Peyer's patch (tissue), 4 donors: ENCODE measurements around the gene PEA15.

Source experiments
- POLR2A ChIP-seq, 2 donors: fragments of 450-650 bp; IDR thresholded peaks; one replicate each; pipeline ENCODE4 v1.5.1; 2017; ENCODE audit warnings: antibody characterized with exemption in 2 of 2, mild to moderate bottlenecking in 2 of 2, moderate library complexity in 2 of 2
- TF ChIP-seq, protein P1 (sequence below), 6 experiments: fragments of 450-650 bp in 4 of 6; fragments of 200-600 bp in 2 of 6; sonication (generic) in 1 of 6; IDR thresholded peaks; one replicate each; pipeline ENCODE4 v1.5.1; 2017 to 2019; ENCODE audit warnings: antibody characterized with exemption in 6 of 6, mild to moderate bottlenecking in 3 of 6, moderate library complexity in 1 of 6

DNA sequence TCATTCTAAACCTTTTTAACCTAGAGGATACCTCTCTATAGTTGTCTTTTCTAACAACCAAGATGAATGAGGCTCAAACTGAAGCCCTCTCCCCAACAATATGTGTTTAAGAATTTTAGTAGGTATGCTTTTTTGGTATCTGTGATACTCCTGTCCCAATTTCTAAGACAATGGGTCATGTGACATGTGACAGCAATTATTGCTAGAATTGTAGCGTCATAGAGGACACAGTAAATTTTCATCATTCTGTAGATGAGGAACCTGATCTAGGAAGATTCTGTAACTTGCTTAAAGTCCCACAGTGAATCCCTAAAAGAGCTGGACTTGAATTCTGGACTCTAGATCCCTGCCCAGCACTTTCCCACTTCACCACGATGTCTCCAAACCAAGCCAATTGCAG is 26.5 kb upstream of the PEA15 start:
- TF ChIP-seq, protein P1, sequence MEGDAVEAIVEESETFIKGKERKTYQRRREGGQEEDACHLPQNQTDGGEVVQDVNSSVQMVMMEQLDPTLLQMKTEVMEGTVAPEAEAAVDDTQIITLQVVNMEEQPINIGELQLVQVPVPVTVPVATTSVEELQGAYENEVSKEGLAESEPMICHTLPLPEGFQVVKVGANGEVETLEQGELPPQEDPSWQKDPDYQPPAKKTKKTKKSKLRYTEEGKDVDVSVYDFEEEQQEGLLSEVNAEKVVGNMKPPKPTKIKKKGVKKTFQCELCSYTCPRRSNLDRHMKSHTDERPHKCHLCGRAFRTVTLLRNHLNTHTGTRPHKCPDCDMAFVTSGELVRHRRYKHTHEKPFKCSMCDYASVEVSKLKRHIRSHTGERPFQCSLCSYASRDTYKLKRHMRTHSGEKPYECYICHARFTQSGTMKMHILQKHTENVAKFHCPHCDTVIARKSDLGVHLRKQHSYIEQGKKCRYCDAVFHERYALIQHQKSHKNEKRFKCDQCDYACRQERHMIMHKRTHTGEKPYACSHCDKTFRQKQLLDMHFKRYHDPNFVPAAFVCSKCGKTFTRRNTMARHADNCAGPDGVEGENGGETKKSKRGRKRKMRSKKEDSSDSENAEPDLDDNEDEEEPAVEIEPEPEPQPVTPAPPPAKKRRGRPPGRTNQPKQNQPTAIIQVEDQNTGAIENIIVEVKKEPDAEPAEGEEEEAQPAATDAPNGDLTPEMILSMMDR (IDR thresholded peaks at IDR 0.05), result no peak
- no peak for TF ChIP-seq POLR2A (IDR thresholded peaks at IDR 0.05)
